Superior temporal gyrus (tissue), 1 donor: ENCODE measurements around the gene CLEC2D.
A peak's percentile ranks its signal among the peaks of the same experiment; 100 is the strongest.
"Not testable (repeated sequence)": the region's sequence is repeated elsewhere in the genome, so short reads cannot be mapped to it uniquely, and the experiment has no call there.

ENCODE experiments used
- DNase-seq: peaks from one replicate; pipeline ENCODE4 v3.0.0-alpha.2; 2016; ENCODE audit errors: extremely low spot score

The CLEC2D gene

GRCh38 chr12:9651265-9651729 lies 18.2 kb upstream of the CLEC2D start:
- no peak for DNase-seq

GRCh38 chr12:9660046-9660445 lies 9.5 kb upstream of the CLEC2D start:
- DNase-seq: no peak

- DNase-seq: no peak
Observed at GRCh38 chr12:9661720-9662119, 7.8 kb upstream of the CLEC2D start.

- no peak for DNase-seq
Observed at GRCh38 chr12:9662488-9662887, 7.0 kb upstream of the CLEC2D start.

GRCh38 chr12:9667403-9668160 lies 1.9 kb upstream of the CLEC2D start:
- DNase-seq: no peak

- no peak for DNase-seq
Observed at GRCh38 chr12:9668161-9669018, 1.1 kb upstream of the CLEC2D start.

- no peak for DNase-seq
Observed at GRCh38 chr12:9669019-9669326, 540 bp upstream of the CLEC2D start.

GRCh38 chr12:9672340-9672739 lies 2.8 kb downstream of the CLEC2D start:
- not testable (repeated sequence) for DNase-seq

- no peak for DNase-seq
Observed at GRCh38 chr12:9673404-9674225, 4.1 kb downstream of the CLEC2D start.

GRCh38 chr12:9674226-9674590 lies 4.7 kb downstream of the CLEC2D start:
- no peak for DNase-seq

GRCh38 chr12:9682508-9682907 lies 13.0 kb downstream of the CLEC2D start:
- DNase-seq: not testable (repeated sequence)

- DNase-seq: not testable (repeated sequence)
Observed at GRCh38 chr12:9682949-9683348, 13.4 kb downstream of the CLEC2D start.

GRCh38 chr12:9685366-9685765 lies 15.9 kb downstream of the CLEC2D start:
- not testable (repeated sequence) for DNase-seq

GRCh38 chr12:9685915-9686314 lies 16.4 kb downstream of the CLEC2D start:
- DNase-seq: no peak

GRCh38 chr12:9687228-9687627 lies 17.7 kb downstream of the CLEC2D start:
- no peak for DNase-seq

- no peak for DNase-seq
Observed at GRCh38 chr12:9692909-9693308, 23.4 kb downstream of the CLEC2D start.

- DNase-seq: peak; percentile 42
Observed at GRCh38 chr12:9694241-9694640, 24.7 kb downstream of the CLEC2D start.

- DNase-seq: not testable (repeated sequence)
Observed at GRCh38 chr12:9695150-9695549, 25.6 kb downstream of the CLEC2D start.

GRCh38 chr12:9695661-9696060 lies 26.1 kb downstream of the CLEC2D start:
- not testable (repeated sequence) for DNase-seq

GRCh38 chr12:9697619-9698018 lies 28.1 kb downstream of the CLEC2D start:
- no peak for DNase-seq

GRCh38 chr12:9698681-9699080 lies 29.2 kb downstream of the CLEC2D start:
- no peak for DNase-seq

GRCh38 chr12:9699269-9699897 lies 29.9 kb downstream of the CLEC2D start:
- DNase-seq: no peak
